ENCODE data around the gene TMEM52B.

TMEM52B gene

GRCh38 chr12:10163084-10163483 lies 15.7 kb upstream of the TMEM52B start:
- Histone ChIP-seq H3K36me3 (ENCODE audit: control insufficient read depth in 2 of 2, insufficient read depth in 1 of 2, low read length in 2 of 2) (no peaks in the 10 kb centered on the region), H3K27ac (ENCODE audit: extremely low read depth, low read depth, low read length) (no peak overlapping the region), H3K4me1 (ENCODE audit: control insufficient read depth, insufficient read depth, low read length) (no peaks in the 10 kb centered on the region), H3K9me3 (ENCODE audit: control insufficient read depth, insufficient read depth, low read depth, low read length) (no peaks in the 10 kb centered on the region), H3K4me3 (ENCODE audit: low read depth, low read length) (no peak overlapping the region)
- TF ChIP-seq ZNF560 (tag by site-specific recombination; IDR thresholded peaks at IDR 0.05; ENCODE audit: borderline replicate concordance) (no peak), ZBTB44 (tag by site-specific recombination; IDR thresholded peaks at IDR 0.05) (no peak), ZNF266 (tag by site-specific recombination; IDR thresholded peaks at IDR 0.05; ENCODE audit: low read depth) (no peak), ZNF10 (tag by site-specific recombination; IDR thresholded peaks at IDR 0.05) (no peak), ZNF549 (tag by site-specific recombination; IDR thresholded peaks at IDR 0.05) (no peak), FEZF1 (tag by site-specific recombination; IDR thresholded peaks at IDR 0.05) (no peak), ZNF148 (tag by site-specific recombination; IDR thresholded peaks at IDR 0.05; ENCODE audit: borderline replicate concordance) (no peak)
- ChIA-PET CTCF (interaction anchor here (0.7 to 1.5 kb wide), 3 partner anchors 8 to 665 kb away, joined by 3 to 9 read pairs (median 5); no protein-coding TSS in a partner anchor), POLR2A (interaction anchor here (1.0 kb wide), 1 partner anchor 49 kb away, joined by 3 read pairs; the partner anchor contains the start of gene GABARAPL1)

- CTCF ChIA-PET = no interaction called here
- TF ChIP-seq INSM2 (tag by site-specific recombination; IDR thresholded peaks at IDR 0.05) (no peak), ZNF26 (tag by site-specific recombination; IDR thresholded peaks at IDR 0.05) (no peak), ZFP69B (tag by site-specific recombination; IDR thresholded peaks at IDR 0.05) (no peak), ZNF311 (tag by site-specific recombination; IDR thresholded peaks at IDR 0.05; ENCODE audit: borderline replicate concordance) (no peak), ZSCAN23 (tag by site-specific recombination; IDR thresholded peaks at IDR 0.05) (no peak), WT1 (tag by site-specific recombination; IDR thresholded peaks at IDR 0.05) (no peak), ZNF202 (tag by site-specific recombination; IDR thresholded peaks at IDR 0.05; ENCODE audit: borderline replicate concordance) (no peak), ZNF433 (tag by site-specific recombination; IDR thresholded peaks at IDR 0.05; ENCODE audit: low read depth) (no peak), ZNF621 (tag by site-specific recombination; IDR thresholded peaks at IDR 0.05) (no peak), HOXD13 (CRISPR knock-in tag; IDR thresholded peaks at IDR 0.05; ENCODE audit: borderline replicate concordance) (no peak), ZNF184 (tag by site-specific recombination; IDR thresholded peaks at IDR 0.05) (no peak), ZNF248 (tag by site-specific recombination; IDR thresholded peaks at IDR 0.05) (no peak), PRDM4 (tag by site-specific recombination; IDR thresholded peaks at IDR 0.05) (no peak), SCRT2 (tag by site-specific recombination; IDR thresholded peaks at IDR 0.05) (no peak), ZNF670 (tag by site-specific recombination; IDR thresholded peaks at IDR 0.05; ENCODE audit: low read depth) (no peak), ZBTB44 (tag by site-specific recombination; IDR thresholded peaks at IDR 0.05) (no peak), ZNF394 (tag by site-specific recombination; IDR thresholded peaks at IDR 0.05; ENCODE audit: borderline replicate concordance) (no peak)
Observed at GRCh38 chr12:10165421-10165820, 13.4 kb upstream of the TMEM52B start.

More at GRCh38 chr12:10165421-10165820, 13.4 kb upstream of the TMEM52B start:
- H3K9me3 ChIP-seq (ENCODE audit: control insufficient read depth, insufficient read depth, low read depth, low read length) = no peaks in the 10 kb centered on the region
- POLR2A ChIA-PET = no interaction called here
- H3K36me3 ChIP-seq (ENCODE audit: control insufficient read depth in 2 of 2, insufficient read depth in 1 of 2, low read length in 2 of 2) = no peaks in the 10 kb centered on the region
- no peak overlapping the region for H3K4me3 ChIP-seq (ENCODE audit: low read depth, low read length)
- no peak overlapping the region for H3K27ac ChIP-seq (ENCODE audit: extremely low read depth, low read depth, low read length)
- H3K4me1 ChIP-seq (ENCODE audit: control insufficient read depth, insufficient read depth, low read length) = no peaks in the 10 kb centered on the region

Measured in HEK293 (cell line).